Tibial artery (tissue), 4 donors: ENCODE measurements around the gene PLA2G4C.

ENCODE experiments used
- DNase-seq, 2 donors: peaks; one replicate each; pipeline ENCODE4 v3.0.0-alpha.2; 2019
- H3K27ac ChIP-seq, 2 donors: fragments of 200-600 bp; sonication (generic) in 1 of 2; 1 replicate in 1 of 2; 2 replicates in 1 of 2; pipeline ENCODE4 v1.5.1; 2018 to 2019; ENCODE audit warnings: mild to moderate bottlenecking in 1 of 2
- H3K27me3 ChIP-seq, 2 donors: fragments of 200-600 bp; sonication (generic) in 1 of 2; one replicate each; pipeline versions ENCODE4 v1.5.1 to v1.6.0; 2016 to 2019
- H3K36me3 ChIP-seq, 3 donors: fragments of 200-600 bp; sonication (generic) in 2 of 3; one replicate each; pipeline ENCODE4 v1.5.1; 2016 to 2019; ENCODE audit warnings: mild to moderate bottlenecking in 2 of 3
- H3K4me1 ChIP-seq, 4 donors: fragments of 200-600 bp; sonication (generic) in 2 of 4; 1 replicate in 3 of 4; 2 replicates in 1 of 4; pipeline ENCODE4 v1.5.1; 2016 to 2019
- H3K4me3 ChIP-seq, 2 donors: fragments of 200-600 bp; sonication (generic) in 1 of 2; 1 replicate in 1 of 2; 2 replicates in 1 of 2; pipeline ENCODE4 v1.5.1; 2018 to 2019; ENCODE audit warnings: mild to moderate bottlenecking in 2 of 2
- H3K9me3 ChIP-seq, 3 donors: fragments of 200-600 bp; sonication (generic) in 1 of 3; one replicate each; pipeline ENCODE4 v1.5.1; 2016 to 2019
- intact Hi-C: fragments of 100-400 bp; cut with DNase I; formaldehyde crosslinking; loops from one replicate; pipeline ENCODE4 v1.15.0; 2023; ENCODE audit warnings: low total_unique reads
- TF ChIP-seq, protein P1 (sequence below), 2 experiments: fragments of 200-600 bp in 1 of 2; fragments of 450-650 bp in 1 of 2; IDR thresholded peaks; one replicate each; pipeline ENCODE4 v1.5.1; 2017 to 2019; ENCODE audit warnings: antibody characterized with exemption in 2 of 2, mild to moderate bottlenecking in 1 of 2, moderate library complexity in 1 of 2

PLA2G4C gene

DNA sequence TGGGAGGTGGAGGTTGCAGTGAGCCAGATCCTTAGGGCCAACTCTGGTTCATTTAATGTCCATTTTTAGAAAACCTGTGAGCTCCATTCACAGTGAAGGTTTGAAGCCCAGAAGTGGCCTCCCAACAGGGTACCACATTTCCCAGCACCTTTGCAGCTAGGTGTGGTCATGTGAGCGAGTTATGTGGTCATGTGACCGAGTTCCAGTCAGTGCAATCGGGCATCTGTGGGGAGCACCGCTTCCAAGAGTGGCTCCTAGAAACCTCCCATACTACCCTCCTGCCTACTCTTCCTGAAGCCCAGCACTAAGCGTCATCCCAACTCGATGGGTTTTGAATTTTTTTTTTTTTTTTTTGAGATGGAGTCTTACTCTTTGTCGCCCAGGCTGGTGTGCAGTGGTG is 663 bp upstream of the PLA2G4C start:
- no peaks in the 10 kb centered on the region for H3K9me3 ChIP-seq
- intact Hi-C loops, result no loop called here
- no peak for DNase-seq
- peak overlapping the region; percentile 95 to 97 for H3K27ac ChIP-seq
- H3K4me1 ChIP-seq, result peaks cover 0 to 33% (median 16%) of the 10 kb centered on the region in 4 donors
- H3K36me3 ChIP-seq, result peaks cover 0 to 10% (median 0%) of the 10 kb centered on the region in 3 donors
- TF ChIP-seq, protein P1, sequence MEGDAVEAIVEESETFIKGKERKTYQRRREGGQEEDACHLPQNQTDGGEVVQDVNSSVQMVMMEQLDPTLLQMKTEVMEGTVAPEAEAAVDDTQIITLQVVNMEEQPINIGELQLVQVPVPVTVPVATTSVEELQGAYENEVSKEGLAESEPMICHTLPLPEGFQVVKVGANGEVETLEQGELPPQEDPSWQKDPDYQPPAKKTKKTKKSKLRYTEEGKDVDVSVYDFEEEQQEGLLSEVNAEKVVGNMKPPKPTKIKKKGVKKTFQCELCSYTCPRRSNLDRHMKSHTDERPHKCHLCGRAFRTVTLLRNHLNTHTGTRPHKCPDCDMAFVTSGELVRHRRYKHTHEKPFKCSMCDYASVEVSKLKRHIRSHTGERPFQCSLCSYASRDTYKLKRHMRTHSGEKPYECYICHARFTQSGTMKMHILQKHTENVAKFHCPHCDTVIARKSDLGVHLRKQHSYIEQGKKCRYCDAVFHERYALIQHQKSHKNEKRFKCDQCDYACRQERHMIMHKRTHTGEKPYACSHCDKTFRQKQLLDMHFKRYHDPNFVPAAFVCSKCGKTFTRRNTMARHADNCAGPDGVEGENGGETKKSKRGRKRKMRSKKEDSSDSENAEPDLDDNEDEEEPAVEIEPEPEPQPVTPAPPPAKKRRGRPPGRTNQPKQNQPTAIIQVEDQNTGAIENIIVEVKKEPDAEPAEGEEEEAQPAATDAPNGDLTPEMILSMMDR (IDR thresholded peaks at IDR 0.05), result no peak
- peak overlapping the region in 1 of 2 donors; percentile 53 for H3K4me3 ChIP-seq
- H3K27me3 ChIP-seq, result no peaks in the 10 kb centered on the region

DNA sequence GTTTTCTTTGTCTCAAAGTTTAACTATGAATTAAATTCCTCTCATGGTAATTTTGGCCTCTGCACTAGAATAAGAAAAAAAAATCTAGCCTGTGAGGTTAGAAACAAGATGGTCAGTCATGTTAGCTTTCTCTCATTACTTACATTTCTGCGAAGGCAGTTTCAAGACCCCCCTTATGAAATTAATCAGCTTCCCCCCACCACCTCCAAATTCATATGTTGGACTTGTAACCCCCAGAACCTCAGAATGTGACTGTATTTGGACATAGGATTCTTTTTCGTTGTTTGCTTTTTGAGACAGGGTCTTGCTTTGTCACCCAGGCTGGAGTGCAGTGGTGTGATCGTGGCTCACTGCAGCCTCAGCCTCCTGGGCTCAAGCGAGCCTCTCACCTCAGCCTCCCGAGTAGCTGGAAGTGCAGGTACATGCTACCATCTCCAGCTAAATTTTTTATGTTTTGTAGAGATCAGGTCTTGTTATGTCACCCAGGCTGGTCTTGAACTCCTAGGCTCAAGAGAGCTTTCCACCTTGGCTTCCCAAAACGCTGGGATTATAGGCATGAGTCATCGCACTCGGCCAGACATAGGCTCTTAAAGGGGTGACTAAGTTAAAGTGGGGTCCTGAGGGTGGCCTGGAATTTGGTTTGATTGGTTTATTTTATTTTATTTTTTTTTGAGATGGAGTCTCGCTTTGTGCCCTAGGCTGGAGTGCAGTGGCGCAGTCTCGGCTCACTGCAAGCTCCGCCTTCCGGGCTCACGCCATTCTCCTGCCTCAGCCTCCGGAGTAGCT is 1.4 kb downstream of the PLA2G4C start:
- intact Hi-C loops, result no loop called here
- DNase-seq, result no peak
- Histone ChIP-seq H3K27ac (peak overlapping the region; percentile 95 to 97), H3K4me3 (peak overlapping the region in 1 of 2 donors; percentile 53), H3K36me3 (peaks cover 0 to 5% (median 5%) of the 10 kb centered on the region in 3 donors), H3K27me3 (no peaks in the 10 kb centered on the region), H3K4me1 (peaks cover 0 to 33% (median 16%) of the 10 kb centered on the region in 4 donors), H3K9me3 (no peaks in the 10 kb centered on the region)
- TF ChIP-seq, protein P1 (IDR thresholded peaks at IDR 0.05), result no peak

DNA sequence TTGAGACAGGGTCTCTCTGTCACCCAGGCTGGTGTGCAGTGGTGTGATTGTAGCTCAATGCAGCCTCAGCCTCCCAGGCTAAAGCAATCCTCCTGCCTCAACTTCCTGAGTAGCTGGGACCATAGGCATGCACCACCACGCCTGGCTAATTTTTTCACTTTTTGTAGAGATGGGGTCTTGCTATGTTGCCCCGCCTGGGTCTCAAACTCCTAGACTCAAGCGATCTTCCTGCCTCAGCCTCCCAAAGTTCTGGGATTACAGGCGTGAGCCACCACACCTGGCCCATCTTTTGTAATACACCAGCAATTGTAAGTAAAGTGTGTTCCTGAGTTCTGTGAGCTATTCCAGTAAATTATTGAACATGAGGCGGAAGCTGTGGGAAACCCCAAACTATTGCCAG is 6.7 kb downstream of the PLA2G4C start:
- no peak for DNase-seq
- H3K27me3 ChIP-seq, result no peaks in the 10 kb centered on the region
- no peaks in the 10 kb centered on the region for H3K9me3 ChIP-seq
- no peak overlapping the region for H3K27ac ChIP-seq
- H3K4me1 ChIP-seq, result peaks cover 0 to 11% (median 3%) of the 10 kb centered on the region in 4 donors
- intact Hi-C loops, result no loop called here
- H3K36me3 ChIP-seq, result peaks cover 12 to 30% (median 19%) of the 10 kb centered on the region in 3 donors
- H3K4me3 ChIP-seq, result no peak overlapping the region
- TF ChIP-seq, protein P1 (IDR thresholded peaks at IDR 0.05), result no peak

DNA sequence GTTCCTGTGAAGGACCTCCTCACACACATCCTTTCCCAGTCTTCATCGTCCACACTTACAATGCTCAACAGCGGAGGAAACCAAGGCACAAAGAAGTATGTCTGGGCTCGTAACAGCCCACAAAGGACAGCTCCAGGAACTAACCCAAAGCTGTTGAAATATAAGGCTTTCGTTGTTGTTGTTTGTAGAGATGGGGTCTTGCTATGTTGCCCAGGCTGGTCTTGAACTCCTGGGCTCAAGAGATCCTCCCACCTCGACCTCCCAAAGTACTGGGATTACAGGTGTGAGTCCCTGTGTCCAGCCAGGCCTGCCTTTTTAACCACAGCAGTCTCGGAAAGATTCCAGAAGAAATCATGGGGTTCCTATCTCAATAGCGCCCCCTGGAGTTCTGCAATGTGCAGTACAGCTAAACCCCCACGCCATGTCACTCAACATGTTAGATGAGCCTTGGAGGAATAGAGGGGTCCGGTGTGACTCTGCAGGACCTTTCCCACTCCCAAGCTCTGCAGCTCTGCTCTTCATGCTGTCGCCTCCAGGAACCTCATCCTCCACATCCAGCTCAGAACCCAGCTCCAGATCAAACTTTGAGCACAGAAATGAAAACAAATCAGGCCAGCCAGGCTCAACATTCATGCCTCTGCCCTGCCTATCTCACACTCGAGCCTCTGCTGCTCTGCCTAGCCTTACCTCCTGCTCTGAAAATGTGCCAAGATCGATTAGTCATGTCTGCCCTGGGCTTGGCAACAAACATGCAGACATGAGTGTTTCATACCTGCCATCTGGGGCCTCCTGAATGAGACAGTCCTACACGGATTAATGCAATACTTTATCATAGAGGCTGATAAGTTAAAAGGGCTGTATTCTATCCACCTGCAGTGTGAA is 7.5 kb downstream of the PLA2G4C start:
- no peak for DNase-seq
- H3K4me3 ChIP-seq, result no peak overlapping the region
- H3K27me3 ChIP-seq, result no peaks in the 10 kb centered on the region
- H3K27ac ChIP-seq, result no peak overlapping the region
- peaks cover 0 to 10% (median 3%) of the 10 kb centered on the region in 4 donors for H3K4me1 ChIP-seq
- H3K9me3 ChIP-seq, result no peaks in the 10 kb centered on the region
- intact Hi-C loops, result no loop called here
- TF ChIP-seq, protein P1 (IDR thresholded peaks at IDR 0.05), result peak; percentile 23 to 30
- H3K36me3 ChIP-seq, result peaks cover 12 to 34% (median 19%) of the 10 kb centered on the region in 3 donors

DNA sequence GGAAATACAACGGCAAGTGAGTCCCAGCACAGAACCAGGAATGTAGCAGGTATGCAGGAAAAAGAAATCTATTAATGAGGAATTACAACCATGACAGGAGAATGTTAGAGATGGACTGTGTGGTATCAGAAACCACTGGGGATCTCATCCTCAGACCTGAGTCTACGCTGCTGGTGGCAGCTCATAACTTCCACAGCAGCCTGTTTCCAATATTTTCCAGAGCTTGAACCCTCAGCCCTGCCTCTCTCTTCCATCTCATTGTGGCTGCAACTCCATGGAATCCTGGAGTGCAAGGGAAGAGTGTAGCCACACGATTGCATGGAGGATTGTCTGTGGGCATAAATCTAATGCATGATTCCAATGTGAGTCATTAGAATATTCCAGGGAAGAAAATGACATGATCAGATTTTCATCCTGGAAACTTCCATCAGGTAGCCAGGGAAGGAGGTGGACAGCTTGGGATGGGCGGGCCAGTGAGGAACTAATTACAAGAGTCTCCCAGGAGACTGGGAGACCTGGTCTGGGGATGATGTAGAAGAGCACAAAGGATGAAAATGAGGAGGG is 14.9 kb downstream of the PLA2G4C start:
- TF ChIP-seq, protein P1 (IDR thresholded peaks at IDR 0.05), result no peak
- Histone ChIP-seq H3K4me3 (no peak overlapping the region), H3K9me3 (peaks cover 0 to 7% (median 0%) of the 10 kb centered on the region in 3 donors), H3K4me1 (no peaks in the 10 kb centered on the region), H3K36me3 (peaks cover 40 to 67% (median 60%) of the 10 kb centered on the region in 3 donors), H3K27ac (no peak overlapping the region), H3K27me3 (no peaks in the 10 kb centered on the region)
- DNase-seq, result no peak
- intact Hi-C loops, result no loop called here
